DOHH2 (cell line): Measurements from ENCODE around the gene S100A10.

Source experiments
- H3F3A ChIP-seq: fragments of 200-600 bp; sonication (generic), shearing (Covaris generic); 2 replicates; pipeline ENCODE4 v1.6.0; 2016; ENCODE audit warnings: antibody characterized with exemption, mild to moderate bottlenecking; ENCODE audit not compliant: control insufficient read depth, insufficient read depth
- H3K27ac ChIP-seq: fragments of 200-600 bp; sonication (generic); 2 replicates; pipeline ENCODE4 v1.5.1; 2014; ENCODE audit warnings: low read depth, mild to moderate bottlenecking, low read length, moderate library complexity
- H3K27me3 ChIP-seq: fragments of 200-600 bp; sonication (generic); 2 replicates; pipeline ENCODE4 v1.6.1; 2014; ENCODE audit warnings: mild to moderate bottlenecking, low read length, mixed read lengths; ENCODE audit not compliant: control insufficient read depth
- H3K36me3 ChIP-seq: fragments of 200-600 bp; sonication (generic); 2 replicates; pipeline ENCODE4 v1.6.1; 2014; ENCODE audit warnings: mild to moderate bottlenecking, low read length, moderate library complexity, mixed read lengths; ENCODE audit not compliant: control insufficient read depth
- H3K4me1 ChIP-seq: fragments of 200-600 bp; sonication (generic); 2 replicates; pipeline ENCODE4 v1.6.1; 2014; ENCODE audit warnings: mild to moderate bottlenecking, low read length, mixed read lengths; ENCODE audit not compliant: control insufficient read depth
- H3K4me2 ChIP-seq: fragments of 200-600 bp; sonication (generic); 2 replicates; pipeline ENCODE4 v1.6.0; 2014; ENCODE audit warnings: mild to moderate bottlenecking, low read length, moderate library complexity
- H3K4me3 ChIP-seq: fragments of 200-600 bp; sonication (generic); 2 replicates; pipeline ENCODE4 v1.5.1; 2014; ENCODE audit warnings: mild to moderate bottlenecking, low read length, mixed read lengths
- H3K79me2 ChIP-seq: fragments of 200-600 bp; sonication (generic); 2 replicates; pipeline ENCODE4 v1.6.1; 2014; ENCODE audit warnings: mild to moderate bottlenecking, low read length, mixed read lengths; ENCODE audit not compliant: control insufficient read depth
- H3K9me2 ChIP-seq: fragments of 200-600 bp; sonication (generic); replicated peaks from 2 replicates; pipeline ENCODE4 v1.6.1; 2014; ENCODE audit warnings: mild to moderate bottlenecking, low read length, mixed read lengths; ENCODE audit not compliant: control insufficient read depth
- H3K9me3 ChIP-seq: fragments of 200-600 bp; sonication (generic); 2 replicates; pipeline ENCODE4 v1.6.1; 2014; ENCODE audit warnings: antibody characterized with exemption, low read length, mixed read lengths; ENCODE audit not compliant: control insufficient read depth, insufficient read depth
- H4K20me1 ChIP-seq: fragments of 200-600 bp; sonication (generic); 2 replicates; pipeline ENCODE4 v1.6.0; 2014; ENCODE audit warnings: low read depth, mild to moderate bottlenecking, antibody characterized with exemption, low read length, moderate library complexity; ENCODE audit not compliant: control insufficient read depth, insufficient read depth
- EZH2phosphoT487 ChIP-seq: fragments of 200-600 bp; sonication (generic); IDR thresholded peaks from 2 replicates; pipeline ENCODE4 v1.6.1; 2017; ENCODE audit warnings: borderline replicate concordance, mild to moderate bottlenecking, antibody characterized with exemption, low read length, moderate library complexity, mixed read lengths
- TF ChIP-seq, protein P1 (sequence below): fragments of 200-600 bp; sonication (generic); IDR thresholded peaks from one replicate; pipeline ENCODE4 v1.5.1; 2014; ENCODE audit warnings: antibody characterized with exemption, mild to moderate bottlenecking, low read depth, low read length; ENCODE audit not compliant: poor library complexity, severe bottlenecking

The S100A10 gene

DNA sequence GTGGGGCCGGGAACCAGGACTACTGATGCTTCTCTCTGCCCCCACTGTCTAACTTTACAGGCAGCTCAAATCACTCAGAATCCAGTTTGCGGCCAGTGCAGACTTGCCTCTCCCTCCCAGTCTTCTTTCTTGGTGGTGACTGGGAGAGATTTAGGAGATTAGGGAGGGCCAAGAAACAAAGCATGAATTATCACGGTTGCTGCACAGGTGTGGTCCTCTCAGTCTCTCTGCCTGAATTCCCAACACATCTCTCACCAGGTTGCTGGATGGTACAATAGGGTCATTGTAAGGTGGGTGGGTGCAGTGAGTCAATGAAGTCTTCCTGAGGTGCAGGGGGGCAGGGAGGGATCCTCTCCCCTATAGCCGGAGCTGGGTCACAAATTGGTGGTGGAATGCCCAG is 30.6 kb upstream of the S100A10 start:
- no peak for TF ChIP-seq EZH2phosphoT487
- TF ChIP-seq, protein P1, sequence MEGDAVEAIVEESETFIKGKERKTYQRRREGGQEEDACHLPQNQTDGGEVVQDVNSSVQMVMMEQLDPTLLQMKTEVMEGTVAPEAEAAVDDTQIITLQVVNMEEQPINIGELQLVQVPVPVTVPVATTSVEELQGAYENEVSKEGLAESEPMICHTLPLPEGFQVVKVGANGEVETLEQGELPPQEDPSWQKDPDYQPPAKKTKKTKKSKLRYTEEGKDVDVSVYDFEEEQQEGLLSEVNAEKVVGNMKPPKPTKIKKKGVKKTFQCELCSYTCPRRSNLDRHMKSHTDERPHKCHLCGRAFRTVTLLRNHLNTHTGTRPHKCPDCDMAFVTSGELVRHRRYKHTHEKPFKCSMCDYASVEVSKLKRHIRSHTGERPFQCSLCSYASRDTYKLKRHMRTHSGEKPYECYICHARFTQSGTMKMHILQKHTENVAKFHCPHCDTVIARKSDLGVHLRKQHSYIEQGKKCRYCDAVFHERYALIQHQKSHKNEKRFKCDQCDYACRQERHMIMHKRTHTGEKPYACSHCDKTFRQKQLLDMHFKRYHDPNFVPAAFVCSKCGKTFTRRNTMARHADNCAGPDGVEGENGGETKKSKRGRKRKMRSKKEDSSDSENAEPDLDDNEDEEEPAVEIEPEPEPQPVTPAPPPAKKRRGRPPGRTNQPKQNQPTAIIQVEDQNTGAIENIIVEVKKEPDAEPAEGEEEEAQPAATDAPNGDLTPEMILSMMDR: no peak
- Histone ChIP-seq H3K4me3 (no peak overlapping the region), H3K4me2 (no peak overlapping the region), H3K9me2 (no peaks in the 10 kb centered on the region), H3K9me3 (no peaks in the 10 kb centered on the region), H3K4me1 (0 out of 2 replicates have a peak, but pooled peaks cover 2% of the 10 kb centered on the region), H4K20me1 (no peaks in the 10 kb centered on the region), H3K79me2 (no peaks in the 10 kb centered on the region), H3F3A (no peaks in the 10 kb centered on the region), H3K27ac (no peak overlapping the region), H3K27me3 (peaks cover 13% of the 10 kb centered on the region; the same call in 1 of the 2 replicates), H3K36me3 (no peaks in the 10 kb centered on the region)

DNA sequence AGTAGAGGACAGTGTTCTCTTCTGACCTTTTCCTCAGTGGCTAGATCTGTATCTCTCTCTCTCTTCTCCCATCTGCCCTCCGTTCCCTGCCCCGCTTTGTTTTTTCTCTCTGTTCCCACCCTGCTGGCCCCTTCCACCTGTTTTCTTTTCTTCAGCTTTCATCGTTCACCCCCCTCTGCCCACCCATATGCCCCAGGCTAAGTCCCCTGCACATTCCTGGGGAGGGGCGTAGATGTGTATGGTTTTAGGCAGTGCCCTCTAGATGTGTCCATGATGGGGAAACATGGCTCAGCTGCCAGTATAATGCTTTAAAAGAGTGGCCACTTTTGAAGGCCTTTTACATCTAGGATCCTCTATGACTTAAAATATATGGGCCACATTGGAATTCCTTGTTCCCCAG is 29.6 kb upstream of the S100A10 start:
- Histone ChIP-seq H4K20me1 (no peaks in the 10 kb centered on the region), H3K4me3 (no peak overlapping the region), H3K79me2 (no peaks in the 10 kb centered on the region), H3K4me2 (no peak overlapping the region), H3F3A (no peaks in the 10 kb centered on the region), H3K9me3 (no peaks in the 10 kb centered on the region), H3K27ac (no peak overlapping the region), H3K27me3 (peaks cover 13% of the 10 kb centered on the region; the same call in 1 of the 2 replicates), H3K36me3 (no peaks in the 10 kb centered on the region), H3K9me2 (no peaks in the 10 kb centered on the region), H3K4me1 (no peaks in the 10 kb centered on the region)
- TF ChIP-seq EZH2phosphoT487: no peak
- TF ChIP-seq, protein P1: no peak

DNA sequence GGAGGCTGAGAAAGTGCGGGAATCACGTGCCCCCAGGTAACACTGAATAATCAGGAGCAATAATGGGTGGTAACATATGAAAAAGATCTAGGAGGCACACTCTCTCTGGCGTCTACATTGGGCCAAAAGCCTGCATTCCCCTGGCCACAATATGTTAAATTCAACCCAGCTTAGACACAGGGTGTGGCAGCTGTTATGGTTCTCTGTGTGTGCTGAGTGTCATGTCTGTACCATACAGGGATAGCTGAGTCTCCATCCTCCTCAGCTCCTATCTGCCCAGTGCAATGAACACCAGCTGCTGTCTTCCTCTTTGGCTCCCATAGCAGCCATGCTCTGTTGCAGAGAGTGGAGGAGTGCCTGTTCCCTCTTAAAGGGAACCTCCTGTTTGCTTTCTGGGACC is 28.8 kb upstream of the S100A10 start:
- no peak for TF ChIP-seq EZH2phosphoT487
- TF ChIP-seq, protein P1: no peak
- Histone ChIP-seq H4K20me1 (no peaks in the 10 kb centered on the region), H3K4me2 (no peak overlapping the region), H3F3A (no peaks in the 10 kb centered on the region), H3K4me1 (no peaks in the 10 kb centered on the region), H3K4me3 (no peak overlapping the region), H3K27me3 (peaks cover 13% of the 10 kb centered on the region; the same call in 1 of the 2 replicates), H3K9me2 (no peaks in the 10 kb centered on the region), H3K9me3 (no peaks in the 10 kb centered on the region), H3K36me3 (no peaks in the 10 kb centered on the region), H3K27ac (no peak overlapping the region), H3K79me2 (no peaks in the 10 kb centered on the region)
